ENCODE measurements around the gene AKAP1.

The AKAP1 gene

GRCh38 chr17:57084361-57084801 is 665 bp upstream of the AKAP1 start:
- TF ChIP-seq, protein P1, sequence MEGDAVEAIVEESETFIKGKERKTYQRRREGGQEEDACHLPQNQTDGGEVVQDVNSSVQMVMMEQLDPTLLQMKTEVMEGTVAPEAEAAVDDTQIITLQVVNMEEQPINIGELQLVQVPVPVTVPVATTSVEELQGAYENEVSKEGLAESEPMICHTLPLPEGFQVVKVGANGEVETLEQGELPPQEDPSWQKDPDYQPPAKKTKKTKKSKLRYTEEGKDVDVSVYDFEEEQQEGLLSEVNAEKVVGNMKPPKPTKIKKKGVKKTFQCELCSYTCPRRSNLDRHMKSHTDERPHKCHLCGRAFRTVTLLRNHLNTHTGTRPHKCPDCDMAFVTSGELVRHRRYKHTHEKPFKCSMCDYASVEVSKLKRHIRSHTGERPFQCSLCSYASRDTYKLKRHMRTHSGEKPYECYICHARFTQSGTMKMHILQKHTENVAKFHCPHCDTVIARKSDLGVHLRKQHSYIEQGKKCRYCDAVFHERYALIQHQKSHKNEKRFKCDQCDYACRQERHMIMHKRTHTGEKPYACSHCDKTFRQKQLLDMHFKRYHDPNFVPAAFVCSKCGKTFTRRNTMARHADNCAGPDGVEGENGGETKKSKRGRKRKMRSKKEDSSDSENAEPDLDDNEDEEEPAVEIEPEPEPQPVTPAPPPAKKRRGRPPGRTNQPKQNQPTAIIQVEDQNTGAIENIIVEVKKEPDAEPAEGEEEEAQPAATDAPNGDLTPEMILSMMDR (conservative IDR thresholded peaks at IDR 0.05; ENCODE audit: low read depth), result no peak
- ChIA-PET POLR2A (ENCODE audit: low non-redundant PET) (interaction anchor here (0.5 to 0.7 kb wide), 2 partner anchors 73 to 866 kb away, joined by 3 to 7 read pairs; no protein-coding TSS in a partner anchor), CTCF (interaction anchor here (0.7 kb wide), 1 partner anchor 30 kb away, joined by 3 read pairs; no protein-coding TSS in a partner anchor)
- peak overlapping the region; percentile 89 for H3K27ac ChIP-seq
- DNase-seq (ENCODE audit: low spot score), result peak; percentile 38

- ChIA-PET POLR2A (ENCODE audit: low non-redundant PET) (no interaction called here), CTCF (interaction anchor here (0.7 kb wide), 1 partner anchor 29 kb away, joined by 3 read pairs; no protein-coding TSS in a partner anchor)
- peak; percentile 56 for DNase-seq (ENCODE audit: low spot score)
- TF ChIP-seq, protein P1 (conservative IDR thresholded peaks at IDR 0.05; ENCODE audit: low read depth), result no peak
- peak overlapping the region; percentile 89 for H3K27ac ChIP-seq
These were observed 512 bp downstream of the AKAP1 start for GRCh38 chr17:57085448-57086068.

- POLR2A ChIA-PET (ENCODE audit: low non-redundant PET), result interaction anchor here (0.6 kb wide), 1 partner anchor 198 kb away, joined by 4 read pairs; no protein-coding TSS in a partner anchor
- H3K27ac ChIP-seq, result peak overlapping the region; percentile 89
- CTCF ChIA-PET, result interaction anchor here (0.6 to 1.1 kb wide), 2 partner anchors 157 to 747 kb away, joined by 3 to 4 read pairs; no protein-coding TSS in a partner anchor
- TF ChIP-seq, protein P1 (conservative IDR thresholded peaks at IDR 0.05; ENCODE audit: low read depth), result no peak
- peak; percentile 67 for DNase-seq (ENCODE audit: low spot score)
These were observed 1.3 kb downstream of the AKAP1 start for GRCh38 chr17:57086069-57086930.

- DNase-seq (ENCODE audit: low spot score), result no peak
- ChIA-PET POLR2A (ENCODE audit: low non-redundant PET) (no interaction called here), CTCF (no interaction called here)
- H3K27ac ChIP-seq, result no peak overlapping the region
- TF ChIP-seq, protein P1 (conservative IDR thresholded peaks at IDR 0.05; ENCODE audit: low read depth), result no peak
These were observed 3.3 kb downstream of the AKAP1 start for GRCh38 chr17:57088298-57088697.

- ChIA-PET POLR2A (ENCODE audit: low non-redundant PET) (no interaction called here), CTCF (no interaction called here)
- H3K27ac ChIP-seq, result no peak overlapping the region
- no peak for DNase-seq (ENCODE audit: low spot score)
- TF ChIP-seq, protein P1 (conservative IDR thresholded peaks at IDR 0.05; ENCODE audit: low read depth), result no peak
These were observed 4.3 kb downstream of the AKAP1 start for GRCh38 chr17:57089391-57089790.

- ChIA-PET POLR2A (ENCODE audit: low non-redundant PET) (no interaction called here), CTCF (interaction anchor here (0.7 kb wide), 1 partner anchor 130 kb away, joined by 3 read pairs; the partner anchor contains the start of gene COIL)
- no peak for DNase-seq (ENCODE audit: low spot score)
- H3K27ac ChIP-seq, result peak overlapping the region; percentile 38
- TF ChIP-seq, protein P1 (conservative IDR thresholded peaks at IDR 0.05; ENCODE audit: low read depth), result no peak
These were observed 5.6 kb downstream of the AKAP1 start for GRCh38 chr17:57090560-57091185.
